ENCODE measurements around the gene IGSF23. TPM values are rescaled to one million over a fixed set of nuclear protein-coding genes. Genes with fewer than 3 reads are reported as not detected.

Gene IGSF23
- total and polyA plus RNA-seq, 2 of the 4 experiments (the other 2 are of a cell fraction): 0.27 TPM; not detected in 1

GRCh38 chr19:44598355-44598754 lies 15.0 kb upstream of the IGSF23 start:
- POLR2A ChIA-PET (ENCODE audit: unreplicated experiment): no interaction called here
- no peak overlapping the region for H2AFZ ChIP-seq (replicated peaks; ENCODE audit: low read length, poor library complexity)
- H3K9me3 ChIP-seq (ENCODE audit: control insufficient read depth, insufficient read depth, low read length): peaks cover 4% of the 10 kb centered on the region; the same call in 1 of the 2 replicates
- no peak overlapping the region; the same call in 1 of the 2 replicates for H3K14ac ChIP-seq (replicated peaks; ENCODE audit: low read depth, low read length)
- no peak overlapping the region for H2BK5ac ChIP-seq (ENCODE audit: low read depth, low read length, poor library complexity, severe bottlenecking)
- BruUV-seq (replicated peaks): no TSS peak
- H3K4me3 ChIP-seq (ENCODE audit: insufficient read depth, low read depth, low read length): no peak overlapping the region
- no peak for ATAC-seq (ENCODE audit: low read depth)
- H3K4me1 ChIP-seq (ENCODE audit: control insufficient read depth, insufficient read depth, low read length): peaks cover 7% of the 10 kb centered on the region
- CTCF ChIA-PET: interaction anchor here (1.1 kb wide), 1 partner anchor 11 kb away, joined by 3 read pairs; no protein-coding TSS in a partner anchor
- H3K4ac ChIP-seq (ENCODE audit: low read depth, low read length): 0 out of 2 replicates have a peak overlapping the region, but pooled peaks have one; percentile 13
- H3K36me3 ChIP-seq (ENCODE audit: control insufficient read depth, insufficient read depth, low read length): no peaks in the 10 kb centered on the region
- no peak overlapping the region for H4K8ac ChIP-seq (ENCODE audit: low read depth in 2 of 2, low read length in 2 of 2)
- no peaks in the 10 kb centered on the region for H3K79me1 ChIP-seq (ENCODE audit: low read depth in 1 of 2, low read length in 2 of 2)
- peaks cover 5% of the 10 kb centered on the region; the same call in 1 of the 2 replicates for H3K9me1 ChIP-seq (ENCODE audit: insufficient read depth, low read length)
- TF ChIP-seq MAZ (IDR thresholded peaks at IDR 0.05; ENCODE audit: borderline replicate concordance, low read depth, low read length): no peak
- no peak for TF ChIP-seq BHLHE40 (IDR thresholded peaks at IDR 0.05; ENCODE audit: low read depth, low read length)
- TF ChIP-seq, protein P1, sequence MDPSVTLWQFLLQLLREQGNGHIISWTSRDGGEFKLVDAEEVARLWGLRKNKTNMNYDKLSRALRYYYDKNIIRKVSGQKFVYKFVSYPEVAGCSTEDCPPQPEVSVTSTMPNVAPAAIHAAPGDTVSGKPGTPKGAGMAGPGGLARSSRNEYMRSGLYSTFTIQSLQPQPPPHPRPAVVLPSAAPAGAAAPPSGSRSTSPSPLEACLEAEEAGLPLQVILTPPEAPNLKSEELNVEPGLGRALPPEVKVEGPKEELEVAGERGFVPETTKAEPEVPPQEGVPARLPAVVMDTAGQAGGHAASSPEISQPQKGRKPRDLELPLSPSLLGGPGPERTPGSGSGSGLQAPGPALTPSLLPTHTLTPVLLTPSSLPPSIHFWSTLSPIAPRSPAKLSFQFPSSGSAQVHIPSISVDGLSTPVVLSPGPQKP (IDR thresholded peaks at IDR 0.05; ENCODE audit: borderline replicate concordance, low read depth, low read length): no peak
- TF ChIP-seq FOS (IDR thresholded peaks at IDR 0.05; ENCODE audit: low read depth, low read length): no peak
- no peak for TF ChIP-seq CHD1 (IDR thresholded peaks at IDR 0.05; ENCODE audit: low read depth, low read length)
- TF ChIP-seq MAFK (IDR thresholded peaks at IDR 0.05; ENCODE audit: low read depth, low read length): no peak
- no peak for TF ChIP-seq POLR2A (IDR thresholded peaks at IDR 0.05; ENCODE audit: low read depth, low read length)
- TF ChIP-seq RCOR1 (IDR thresholded peaks at IDR 0.05; ENCODE audit: insufficient replicate concordance, low read length): no peak
- no peak for TF ChIP-seq MXI1 (IDR thresholded peaks at IDR 0.05; ENCODE audit: borderline replicate concordance, low read depth, low read length)
- no peak for TF ChIP-seq CEBPB (IDR thresholded peaks at IDR 0.05; ENCODE audit: low read depth, low read length)
- TF ChIP-seq RAD21 (IDR thresholded peaks at IDR 0.05; ENCODE audit: low read length): no peak
- no peaks in the 10 kb centered on the region for H3K27me3 ChIP-seq (ENCODE audit: control insufficient read depth, insufficient read depth, low read length)
- no peak for DNase-seq
- H3K4me2 ChIP-seq (ENCODE audit: low read depth, low read length): no peak overlapping the region
- H3K9ac ChIP-seq (ENCODE audit: low read depth, low read length): no peak overlapping the region
- no peaks in the 10 kb centered on the region for H4K20me1 ChIP-seq (ENCODE audit: insufficient read depth, low read length)
- H4K5ac ChIP-seq (ENCODE audit: low read depth, low read length): no peak overlapping the region
- peak overlapping the region; percentile 25 for H2BK120ac ChIP-seq (ENCODE audit: low read depth, low read length)
- no peak overlapping the region for H2BK15ac ChIP-seq (ENCODE audit: low read depth, low read length)
- H2BK20ac ChIP-seq (ENCODE audit: low read depth, low read length): no peak overlapping the region
- H2AK5ac ChIP-seq (ENCODE audit: low read depth, low read length): no peak overlapping the region
- no peak overlapping the region for H3K23ac ChIP-seq (ENCODE audit: low read depth, low read length)
- H4K91ac ChIP-seq (ENCODE audit: insufficient read depth, low read depth, low read length): 0 out of 2 replicates have a peak overlapping the region, but pooled peaks have one; percentile 19
- no peak overlapping the region for H3K27ac ChIP-seq (ENCODE audit: insufficient read depth, low read length)
- H2AK9ac ChIP-seq (replicated peaks; ENCODE audit: low read depth, low read length, poor library complexity): no peak overlapping the region
- dilution Hi-C loops (cut with HindIII; ENCODE audit: low sequenced_read_pairs, unreplicated experiment): no loop called here
- intact Hi-C loops (cut with micrococcal nuclease): no loop called here
- no peak overlapping the region for H3K18ac ChIP-seq (ENCODE audit: low read depth, low read length)
- in situ Hi-C loops (cut with MboI; ENCODE audit: low sequenced_read_pairs): no loop called here
- no peak overlapping the region for H3K56ac ChIP-seq (ENCODE audit: extremely low read depth, insufficient read depth, low read length)

Data from IMR-90 (cell line).